ENCODE measurements around the gene AGER. TPM values are rescaled to one million over a fixed set of nuclear protein-coding genes. Genes with fewer than 3 reads are reported as not detected.

Gene AGER
- polyA plus RNA-seq, 1 donor, result 8.0 TPM

- no peak for DNase-seq (ENCODE audit: low read depth)
Observed at GRCh38 chr6:32171234-32171633, 12.8 kb downstream of the AGER start.

- DNase-seq (ENCODE audit: low read depth), result no peak
Observed at GRCh38 chr6:32170294-32170693, 13.8 kb downstream of the AGER start.

- no peak for DNase-seq (ENCODE audit: low read depth)
Observed at GRCh38 chr6:32168807-32169591, 15.1 kb downstream of the AGER start.

GRCh38 chr6:32168350-32168749, 15.7 kb downstream of the AGER start:
- DNase-seq (ENCODE audit: low read depth), result no peak

DNA sequence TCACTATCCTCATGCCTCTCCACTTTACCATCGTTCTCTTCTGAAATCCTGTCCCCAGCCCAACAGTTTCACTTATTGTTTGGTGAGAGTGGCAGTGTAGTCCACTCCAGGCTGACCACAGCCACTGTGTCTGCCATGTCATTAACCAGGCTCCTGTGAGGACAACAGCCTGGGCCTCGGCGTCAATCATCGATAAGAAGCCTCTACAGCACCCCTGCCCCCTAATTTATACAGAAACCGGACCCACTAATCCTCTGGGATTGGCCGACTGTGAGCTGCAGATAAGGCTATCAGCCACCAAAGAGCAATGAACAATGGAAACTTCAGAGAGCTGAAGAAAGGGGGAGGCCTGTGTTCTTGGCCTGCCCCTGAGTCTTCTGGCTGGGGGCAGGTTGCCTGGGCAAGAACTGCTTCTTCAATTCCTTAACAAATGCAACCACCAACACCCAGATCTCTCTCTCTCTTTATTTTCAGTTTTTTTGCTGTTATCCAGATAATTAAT, 16.2 kb downstream of the AGER start:
- DNase-seq (ENCODE audit: low read depth), result no peak

DNA sequence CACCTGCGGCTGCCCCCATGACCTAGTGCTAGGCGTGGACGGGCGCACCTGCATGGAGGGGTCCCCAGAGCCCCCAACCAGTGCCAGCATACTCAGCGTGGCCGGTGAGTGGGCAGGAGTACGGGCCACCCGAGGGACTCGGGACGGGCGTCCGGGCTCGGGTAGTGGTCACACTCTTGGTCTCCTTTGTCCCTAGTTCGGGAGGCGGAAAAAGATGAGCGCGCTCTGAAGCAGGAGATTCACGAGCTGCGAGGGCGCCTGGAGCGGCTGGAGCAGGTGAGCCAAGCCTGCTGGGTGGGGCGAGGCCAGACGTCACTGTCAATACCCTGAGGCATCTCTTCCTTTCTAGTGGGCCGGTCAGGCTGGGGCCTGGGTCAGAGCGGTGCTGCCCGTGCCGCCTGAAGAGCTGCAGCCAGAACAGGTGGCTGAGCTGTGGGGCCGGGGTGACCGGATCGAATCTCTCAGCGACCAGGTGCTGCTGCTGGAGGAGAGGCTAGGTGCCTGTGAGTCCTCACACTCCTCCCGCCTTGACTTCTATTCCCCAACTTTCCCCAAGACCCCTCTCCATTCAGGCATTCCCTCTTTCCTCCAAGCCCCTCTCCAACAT, 16.8 kb downstream of the AGER start:
- no peak for DNase-seq (ENCODE audit: low read depth)

DNA sequence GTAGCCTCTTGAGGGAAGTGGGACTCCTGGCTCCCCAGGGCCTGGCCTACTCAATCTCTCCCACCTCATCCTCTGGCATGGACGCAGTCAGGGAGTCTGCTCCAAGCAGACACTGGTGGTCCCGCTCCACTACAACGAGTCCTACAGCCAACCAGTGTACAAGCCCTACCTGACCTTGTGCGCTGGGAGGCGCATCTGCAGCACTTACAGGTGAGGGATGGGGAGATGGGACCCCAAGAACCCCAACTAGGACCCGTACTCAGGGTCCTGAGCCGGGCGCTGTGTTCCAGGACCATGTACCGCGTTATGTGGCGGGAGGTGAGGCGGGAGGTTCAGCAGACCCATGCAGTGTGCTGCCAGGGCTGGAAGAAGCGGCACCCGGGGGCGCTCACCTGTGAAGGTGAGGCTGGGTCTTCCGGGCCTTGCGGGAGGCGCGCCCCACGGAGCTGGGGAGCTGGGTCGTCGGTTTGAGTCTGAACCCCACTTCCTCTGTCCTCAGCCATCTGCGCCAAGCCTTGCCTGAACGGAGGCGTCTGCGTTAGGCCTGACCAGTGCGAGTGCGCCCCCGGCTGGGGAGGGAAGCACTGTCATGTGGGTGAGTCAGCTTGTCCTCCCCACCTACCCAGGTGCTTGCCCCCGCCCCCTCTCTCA, 17.5 kb downstream of the AGER start:
- DNase-seq (ENCODE audit: low read depth), result no peak

DNA sequence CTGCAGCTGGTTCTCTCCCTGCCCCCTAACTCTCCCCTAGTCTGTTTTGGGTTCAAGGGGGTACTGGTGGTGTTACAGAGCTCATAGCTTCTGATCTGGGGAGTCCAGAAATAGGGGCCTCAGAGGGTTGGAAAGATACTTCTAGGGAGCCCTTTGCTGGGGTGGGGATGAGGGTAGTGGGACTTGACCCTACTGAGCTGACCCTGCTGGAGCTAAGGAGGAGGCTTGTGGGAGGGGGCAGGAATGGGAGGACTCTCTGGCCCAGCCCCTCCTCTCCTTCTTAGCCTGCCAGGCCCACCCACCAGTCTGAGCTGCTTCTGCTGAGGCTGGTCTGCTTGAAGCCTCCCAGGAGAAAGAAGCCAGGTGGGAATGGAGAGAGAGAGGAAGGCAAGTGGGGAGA, 19.8 kb downstream of the AGER start, which contains the start of gene EGFL8:
Gene EGFL8 (plus strand): TSS at position 301 of the 400 bp plus-strand sequence. CDS start 1,571 bp downstream, outside the sequence.
- no peak for DNase-seq (ENCODE audit: low read depth)

GRCh38 chr6:32163559-32164258, 20.3 kb downstream of the AGER start:
- DNase-seq (ENCODE audit: low read depth), result no peak

DNA sequence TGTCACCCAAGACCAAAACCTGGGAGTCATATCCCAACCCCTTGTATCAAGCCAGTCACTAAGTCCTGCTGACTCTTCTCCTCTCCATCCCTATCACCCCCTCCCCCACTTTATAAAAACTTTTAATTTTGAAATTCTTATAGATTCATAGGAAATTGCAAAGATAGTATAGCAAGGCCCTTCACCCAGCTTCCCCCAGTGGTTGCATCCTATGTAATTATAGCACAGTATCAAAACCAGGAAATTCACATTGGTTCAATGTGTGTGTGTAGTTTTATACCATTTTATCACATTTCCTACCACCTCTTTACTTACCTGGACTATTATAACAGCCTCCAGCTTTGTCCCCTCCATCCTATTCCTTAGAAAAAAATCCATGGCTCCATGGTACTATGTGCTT, 26.0 kb downstream of the AGER start:
- no peak for DNase-seq (ENCODE audit: low read depth)

GRCh38 chr6:32156891-32157290, 27.2 kb downstream of the AGER start:
- DNase-seq (ENCODE audit: low read depth), result no peak

DNA sequence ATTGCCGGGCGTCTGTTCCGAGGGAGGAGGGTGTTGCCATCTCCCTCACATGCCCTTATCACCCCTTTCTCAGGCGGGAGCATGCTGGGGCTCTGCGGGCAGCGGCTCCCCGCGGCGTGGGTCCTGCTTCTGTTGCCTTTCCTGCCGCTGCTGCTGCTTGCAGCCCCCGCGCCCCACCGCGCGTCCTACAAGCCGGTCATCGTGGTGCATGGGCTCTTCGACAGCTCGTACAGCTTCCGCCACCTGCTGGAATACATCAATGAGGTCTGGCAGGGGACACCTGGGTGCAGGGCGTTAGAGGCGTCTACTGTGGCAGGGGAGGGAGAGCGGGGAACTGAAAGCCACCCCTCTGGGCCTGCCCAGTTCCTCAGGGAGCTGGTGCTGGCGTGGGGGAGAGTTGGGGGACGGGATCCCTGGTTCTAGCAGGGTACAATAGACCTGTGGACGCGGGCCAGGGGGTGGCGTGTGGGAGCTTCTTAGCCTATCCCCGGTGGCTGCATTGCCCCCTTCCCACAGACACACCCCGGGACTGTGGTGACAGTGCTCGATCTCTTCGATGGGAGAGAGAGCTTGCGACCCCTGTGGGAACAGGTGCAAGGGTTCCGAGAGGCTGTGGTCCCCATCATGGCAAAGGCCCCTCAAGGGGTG, 29.4 kb downstream of the AGER start:
- no peak for DNase-seq (ENCODE audit: low read depth)

- DNase-seq (ENCODE audit: low read depth), result peak; percentile 89
Observed at GRCh38 chr6:32153564-32154513, 30.2 kb downstream of the AGER start, which contains the start of gene PPT2. TSS of gene PPT2 (plus strand) at chr6:32154141. CDS start at chr6:32154595, 454 bp downstream.

- DNase-seq (ENCODE audit: low read depth), result no peak
Observed at GRCh38 chr6:32152769-32153563, 31.1 kb downstream of the AGER start.

DNA sequence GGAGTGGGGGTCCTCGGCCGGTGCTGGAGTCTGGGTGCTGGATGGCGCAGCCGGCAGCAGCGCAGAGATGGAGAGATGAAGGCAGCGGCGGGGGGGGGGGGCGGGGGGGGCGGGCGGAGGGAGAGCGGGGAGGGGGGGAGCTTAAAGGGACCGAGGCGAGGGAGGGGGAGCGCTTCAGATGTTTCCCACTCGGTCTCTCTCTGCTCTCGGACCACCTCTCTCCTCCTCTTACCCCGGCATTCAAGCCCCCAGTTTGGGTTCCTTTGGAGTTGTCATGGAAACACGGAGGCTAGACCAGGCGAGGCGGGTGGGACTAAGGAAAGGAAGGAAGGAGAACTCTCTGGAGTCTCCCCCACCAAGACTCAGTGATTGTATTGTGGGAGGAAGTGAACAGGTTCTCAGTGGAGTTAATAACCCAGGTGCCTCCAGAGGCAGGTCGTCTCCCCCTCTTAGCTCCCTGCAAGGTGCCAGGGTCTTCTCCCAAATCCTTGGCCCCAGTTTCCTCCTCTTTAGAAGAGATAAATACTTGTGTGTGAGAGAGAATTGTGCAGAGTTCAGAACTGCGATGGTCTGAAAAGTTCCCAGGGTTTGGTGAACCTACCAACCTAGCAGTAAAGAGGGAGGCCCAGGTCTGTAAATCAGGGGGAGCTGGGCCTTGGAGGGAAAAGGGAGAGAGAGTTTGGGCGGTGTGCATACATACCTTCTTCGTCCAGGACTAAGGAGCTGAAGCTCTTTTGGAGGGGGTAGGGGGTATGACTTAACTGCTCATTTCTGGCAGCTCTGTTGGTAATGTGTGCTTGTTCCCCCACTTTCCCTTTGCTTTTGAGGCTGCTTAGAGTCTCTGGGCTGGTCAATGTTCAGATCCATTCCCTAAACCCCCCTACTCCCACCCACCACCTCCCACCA, 31.9 kb downstream of the AGER start, which contains the start of gene PRRT1:
Gene PRRT1 (minus strand): TSS at position 77 of the 906 bp plus-strand sequence. CDS start 112 bp downstream, outside the sequence.
- DNase-seq (ENCODE audit: low read depth), result no peak

- DNase-seq (ENCODE audit: low read depth), result no peak
Observed at GRCh38 chr6:32151181-32151862, 32.7 kb downstream of the AGER start.

Data from forelimb muscle (tissue), 1 donor.